HepG2 (cell line): Measurements from ENCODE around the gene CCDC38. TPM values are rescaled to one million over a fixed set of nuclear protein-coding genes. Genes with fewer than 3 reads are reported as not detected.

Source experiments
- ARID5B ChIP-seq: IDR thresholded peaks from 2 replicates; pipeline ENCODE4 v1.4.0; 2020; ENCODE audit warnings: mild to moderate bottlenecking, missing genetic modification reagents
- CHD2 ChIP-seq: IDR thresholded peaks from 2 replicates; pipeline ENCODE4 v1.6.1; 2011; ENCODE audit warnings: low read depth, low read length, improper control_type of control experiment
- DNMT1 ChIP-seq: sonication (generic); formaldehyde crosslinking; IDR thresholded peaks from 2 replicates; pipeline ENCODE4 v1.5.1; 2020; ENCODE audit warnings: mild to moderate bottlenecking, missing genetic modification reagents
- GATAD1 ChIP-seq: IDR thresholded peaks from 2 replicates; pipeline ENCODE4 v1.6.1; 2016; ENCODE audit warnings: missing genetic modification reagents, missing compliant biosample characterization
- HNF4A ChIP-seq: sonication (generic); formaldehyde crosslinking; IDR thresholded peaks from 2 replicates; pipeline ENCODE4 v1.4.0; 2020; ENCODE audit warnings: missing genetic modification reagents
- HOMEZ ChIP-seq: IDR thresholded peaks from 2 replicates; pipeline ENCODE4 v1.6.1; 2016; ENCODE audit warnings: low read depth
- KLF15 ChIP-seq: sonication (generic); formaldehyde crosslinking; IDR thresholded peaks from 2 replicates; pipeline ENCODE4 v1.8.1; 2023; ENCODE audit warnings: borderline replicate concordance, mild to moderate bottlenecking, inconsistent platforms, missing genetic modification reagents, mixed read lengths
- KLF16 ChIP-seq, 2 experiments: sonication (generic) in 1 of 2; formaldehyde crosslinking in 1 of 2; IDR thresholded peaks; 2 replicates each; pipeline versions ENCODE4 v1.6.1 to v1.8.0; 2016 to 2023; ENCODE audit warnings: missing genetic modification reagents in 2 of 2, missing compliant biosample characterization in 1 of 2
- MED8 ChIP-seq: sonication (generic); formaldehyde crosslinking; IDR thresholded peaks from 2 replicates; pipeline ENCODE4 v1.8.1; 2023; ENCODE audit warnings: mild to moderate bottlenecking, missing genetic modification reagents; ENCODE audit not compliant: insufficient replicate concordance
- RFX5 ChIP-seq: IDR thresholded peaks from 2 replicates; pipeline ENCODE4 v1.6.1; 2011; ENCODE audit warnings: low read depth, low read length, improper control_type of control experiment
- SAFB2 ChIP-seq: sonication (generic); formaldehyde crosslinking; IDR thresholded peaks from 2 replicates; pipeline ENCODE4 v1.5.1; 2020; ENCODE audit warnings: missing genetic modification reagents, low read depth, mild to moderate bottlenecking, borderline replicate concordance
- SOX13 ChIP-seq, 3 experiments: fragments of 450-650 bp in 1 of 3; sonication (generic) in 1 of 3; formaldehyde crosslinking in 1 of 3; IDR thresholded peaks in 2 of 3; conservative IDR thresholded peaks in 1 of 3; 2 replicates each; pipeline versions ENCODE4 v1.5.0 to v1.6.1; 2016 to 2020; ENCODE audit warnings: antibody characterized with exemption in 1 of 3, mild to moderate bottlenecking in 1 of 3, missing compliant biosample characterization in 1 of 3, missing genetic modification reagents in 1 of 3, moderate library complexity in 1 of 3
- TEF ChIP-seq: sonication (generic); formaldehyde crosslinking; IDR thresholded peaks from 2 replicates; pipeline ENCODE4 v1.5.0; 2020; ENCODE audit warnings: missing genetic modification reagents
- ZFP82 ChIP-seq: sonication (generic); formaldehyde crosslinking; IDR thresholded peaks from 2 replicates; pipeline ENCODE4 v1.5.1; 2020; ENCODE audit warnings: mild to moderate bottlenecking, missing genetic modification reagents, borderline replicate concordance
- ZMYM4 ChIP-seq: sonication (generic); formaldehyde crosslinking; IDR thresholded peaks from 2 replicates; pipeline ENCODE4 v1.8.1; 2023; ENCODE audit warnings: mild to moderate bottlenecking, missing genetic modification reagents
- ZNF274 ChIP-seq: sonication (generic); formaldehyde crosslinking; IDR thresholded peaks from 2 replicates; pipeline ENCODE4 v1.5.1; 2020; ENCODE audit warnings: mild to moderate bottlenecking, missing genetic modification reagents
- ZNF275 ChIP-seq: sonication (generic); formaldehyde crosslinking; IDR thresholded peaks from 2 replicates; pipeline ENCODE4 v1.8.0; 2022; ENCODE audit warnings: missing genetic modification reagents, mild to moderate bottlenecking, inconsistent platforms, borderline replicate concordance
- ZNF430 ChIP-seq: sonication (generic); formaldehyde crosslinking; IDR thresholded peaks from 2 replicates; pipeline ENCODE4 v1.9.0; 2021; ENCODE audit warnings: mild to moderate bottlenecking, missing genetic modification reagents
- ZNF709 ChIP-seq: sonication (generic); formaldehyde crosslinking; IDR thresholded peaks from 2 replicates; pipeline ENCODE4 v1.5.0; 2020; ENCODE audit warnings: mild to moderate bottlenecking, missing genetic modification reagents
- ZNF720 ChIP-seq: sonication (generic); formaldehyde crosslinking; IDR thresholded peaks from 2 replicates; pipeline ENCODE4 v1.4.0; 2020; ENCODE audit warnings: missing genetic modification reagents
- polyA plus RNA-seq, 8 experiments: library from polyadenylated mRNA; depleted of rRNA in 3 of 8; stranded (reverse) in 7 of 8; unstranded in 1 of 8; fragments of >200 nt; fragmentation: Illumina TruSeq in 4 of 8; extraction: Trizol in 4 of 8; gene quantifications; 2 replicates each; pipeline versions ENCODE4 v1.2.1 to v1.2.3, GENCODE V29; 2011 to 2016; ENCODE audit warnings: low read depth in 4 of 8, missing spikeins in 1 of 8, mixed read lengths in 1 of 8; ENCODE audit not compliant: insufficient read depth in 1 of 8
- total RNA-seq, 5 experiments: library from RNA; depleted of rRNA; stranded (reverse); fragments of >200 nt; fragmentation: Illumina TruSeq; extraction: Trizol; gene quantifications; 2 replicates each; pipeline ENCODE4 v1.2.3, GENCODE V29; 2016; ENCODE audit warnings: low read depth in 1 of 5

Gene CCDC38
- total and polyA plus RNA-seq, 2 of the 13 experiments (the other 11 are each of a cell fraction or from before 2014, with no cell fraction given): 0.24 to 0.32 TPM

GRCh38 chr12:95882873-95883272, 59.5 kb downstream of the CCDC38 start (continued):
- TF ChIP-seq CHD2 (no peak), ZFP82 (no peak), HNF4A (CRISPR knock-in tag) (peak; percentile 70), KLF16 (CRISPR knock-in tag; IDR thresholded peaks at IDR 0.05) (no peak), ZNF430 (CRISPR knock-in tag) (no peak), RFX5 (peak; percentile 47; the same call in 1 of the 2 replicates), SAFB2 (CRISPR knock-in tag) (no peak), TEF (CRISPR knock-in tag) (no peak), KLF15 (CRISPR knock-in tag) (no peak), ZNF274 (CRISPR knock-in tag) (no peak), SOX13 (IDR thresholded peaks at IDR 0.05) (no peak; the same call in 1 of the 2 replicates), SOX13 (CRISPR knock-in tag; conservative IDR thresholded peaks at IDR 0.05 in 1 of 2, IDR thresholded peaks at IDR 0.05 in 1 of 2) (peak in 1 of 2 experiments; percentile 79; a peak in 2 of 4 replicates), ZNF709 (no peak), GATAD1 (CRISPR knock-in tag) (no peak), HOMEZ (CRISPR knock-in tag) (peak; percentile 49; the same call in 1 of the 2 replicates), ZNF275 (no peak), ZNF720 (CRISPR knock-in tag) (no peak), DNMT1 (CRISPR knock-in tag) (no peak), ARID5B (CRISPR knock-in tag) (peak; percentile 34; the same call in 1 of the 2 replicates), MED8 (CRISPR knock-in tag) (no peak), ZMYM4 (CRISPR knock-in tag) (0 out of 2 replicates have a peak, but pooled peaks have one; percentile 13)
